IPS DF 4.7 (cell line): Measurements from ENCODE around the gene B4GALT5.
"Not testable (repeated sequence)": the region's sequence is repeated elsewhere in the genome, so short reads cannot be mapped to it uniquely, and the experiment has no call there.

ENCODE experiments used
- DNase-seq: peaks from one replicate; pipeline ENCODE4 v3.0.0-alpha.2; 2013; ENCODE audit warnings: low spot score; ENCODE audit errors: extremely low read depth

The B4GALT5 gene

GRCh38 chr20:49713753-49714712 is at the start of gene B4GALT5:
TSS of gene B4GALT5 (minus strand) at chr20:49713878. CDS start at chr20:49713690, 188 bp downstream.
- DNase-seq = peak; percentile 79

- no peak for DNase-seq
These were observed 49.5 kb upstream of the B4GALT5 start for GRCh38 chr20:49762940-49763766.

GRCh38 chr20:49761888-49762287 is 48.2 kb upstream of the B4GALT5 start:
- DNase-seq = not testable (repeated sequence)

GRCh38 chr20:49759266-49759950 is 45.7 kb upstream of the B4GALT5 start:
- no peak for DNase-seq

GRCh38 chr20:49758781-49759180 is 45.1 kb upstream of the B4GALT5 start:
- DNase-seq = no peak

- no peak for DNase-seq
These were observed 43.9 kb upstream of the B4GALT5 start for GRCh38 chr20:49757597-49757996.

GRCh38 chr20:49756241-49756640 is 42.6 kb upstream of the B4GALT5 start:
- no peak for DNase-seq

- no peak for DNase-seq
These were observed 40.9 kb upstream of the B4GALT5 start for GRCh38 chr20:49754596-49754995.

GRCh38 chr20:49753133-49753532 is 39.5 kb upstream of the B4GALT5 start:
- no peak for DNase-seq

- DNase-seq = no peak
These were observed 38.7 kb upstream of the B4GALT5 start for GRCh38 chr20:49752201-49752903.

- no peak for DNase-seq
These were observed 37.7 kb upstream of the B4GALT5 start for GRCh38 chr20:49751397-49751736.

GRCh38 chr20:49750611-49751396 is 37.1 kb upstream of the B4GALT5 start:
- DNase-seq = no peak

GRCh38 chr20:49749625-49750024 is 35.9 kb upstream of the B4GALT5 start:
- no peak for DNase-seq

GRCh38 chr20:49748525-49748838 is 34.8 kb upstream of the B4GALT5 start:
- no peak for DNase-seq

- no peak for DNase-seq
These were observed 34.2 kb upstream of the B4GALT5 start for GRCh38 chr20:49747707-49748524.

GRCh38 chr20:49742948-49743347 is 29.3 kb upstream of the B4GALT5 start:
- DNase-seq = no peak

- DNase-seq = no peak
These were observed 28.3 kb upstream of the B4GALT5 start for GRCh38 chr20:49741977-49742376.

GRCh38 chr20:49740807-49741206 is 27.1 kb upstream of the B4GALT5 start:
- DNase-seq = no peak

- DNase-seq = no peak
These were observed 25.4 kb upstream of the B4GALT5 start for GRCh38 chr20:49739042-49739441.

GRCh38 chr20:49737260-49737659 is 23.6 kb upstream of the B4GALT5 start:
- no peak for DNase-seq
